Activated CD8-positive, alpha-beta memory T cell treated with anti-CD3 and anti-CD28 coated beads for 1 hour (primary cell): Measurements from ENCODE around the gene PAFAH1B2.

Experiments used
- DNase-seq, 2 donors: peaks; one replicate each; pipeline ENCODE4 v3.0.0-alpha.2; 2020; ENCODE audit warnings: low read depth in 1 of 2; ENCODE audit errors: extremely low read depth in 1 of 2

PAFAH1B2 gene

DNA sequence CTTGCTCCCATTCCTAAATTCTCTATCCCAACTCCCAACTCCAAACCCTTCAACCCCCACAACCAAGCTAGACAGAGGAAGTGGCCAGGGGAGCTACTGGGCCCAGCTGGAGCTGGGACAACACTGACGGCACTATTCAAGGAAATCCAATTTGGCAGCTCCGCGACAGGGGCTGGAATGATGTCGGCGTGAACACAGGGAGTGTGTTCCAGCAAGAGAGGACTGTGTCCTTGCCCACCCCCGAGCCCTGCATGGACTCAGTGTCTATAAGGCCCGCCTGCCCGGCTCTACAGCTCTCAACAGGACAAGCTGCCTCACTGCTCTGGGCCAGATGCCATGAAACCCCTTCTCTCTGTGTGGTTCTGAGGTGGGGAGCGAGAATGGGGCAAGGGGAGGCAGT, 76.5 kb downstream of the PAFAH1B2 start:
- DNase-seq, result no peak

DNA sequence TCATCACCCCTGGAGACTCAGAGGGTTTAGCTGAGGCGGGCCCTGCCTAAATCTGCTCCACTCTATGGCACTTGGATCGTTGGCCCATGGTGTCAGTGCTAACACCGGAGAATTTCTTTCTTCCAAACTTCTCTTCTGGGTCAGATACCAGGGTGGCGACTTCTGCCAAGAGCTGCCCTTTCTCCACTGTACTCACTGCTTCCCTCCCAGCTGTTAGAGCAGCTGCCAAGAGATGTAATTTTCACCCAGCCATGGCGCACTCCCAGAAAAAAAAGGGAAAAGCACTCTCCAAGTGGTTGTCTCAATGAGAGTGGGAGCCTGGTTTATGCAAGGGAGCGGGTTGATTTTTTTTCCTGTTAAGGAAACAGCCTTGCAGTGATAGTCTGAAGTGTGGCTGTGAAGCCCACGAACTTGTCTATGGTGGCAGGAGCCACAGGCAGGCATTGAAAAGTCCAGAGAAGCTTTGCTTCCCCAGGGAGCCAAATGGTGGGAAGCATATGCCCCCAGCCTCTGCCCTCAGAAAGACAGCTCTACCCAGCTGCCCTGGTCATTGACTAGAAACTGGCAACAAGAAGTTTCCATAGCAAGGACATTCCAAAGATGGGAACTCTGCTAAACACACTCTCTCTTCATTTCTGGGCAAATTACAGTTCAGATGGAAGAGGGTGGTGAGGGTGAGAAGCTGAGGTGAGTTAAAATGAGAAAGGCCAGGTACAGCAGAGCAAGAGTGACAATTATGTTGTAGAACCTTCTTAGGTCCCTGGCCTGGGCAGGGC, 77.1 kb downstream of the PAFAH1B2 start:
- DNase-seq, result no peak

GRCh38 chr11:117221775-117222517, 77.9 kb downstream of the PAFAH1B2 start:
- no peak for DNase-seq

- no peak for DNase-seq
These were observed 79.1 kb downstream of the PAFAH1B2 start for GRCh38 chr11:117222991-117223740.

- DNase-seq, result no peak
These were observed 79.9 kb downstream of the PAFAH1B2 start for GRCh38 chr11:117223741-117224689.

GRCh38 chr11:117225553-117226170, 81.6 kb downstream of the PAFAH1B2 start:
- DNase-seq, result no peak
